AG09309 (cell line): Measurements from ENCODE around the gene KASH5.
A peak's percentile ranks its signal among the peaks of the same experiment; 100 is the strongest.

Experiments used
- DNase-seq: peaks from one replicate; pipeline ENCODE4 v3.0.0-alpha.2; 2010; ENCODE audit warnings: low read depth
- H3K4me3 ChIP-seq: 2 replicates; pipeline ENCODE4 v1.5.1; 2011; ENCODE audit warnings: mild to moderate bottlenecking, low read depth, low read length, moderate library complexity; ENCODE audit not compliant: control insufficient read depth
- TF ChIP-seq, protein P1 (sequence below): IDR thresholded peaks from 2 replicates; pipeline ENCODE4 v1.5.1; 2011; ENCODE audit warnings: mild to moderate bottlenecking, low read depth, low read length, inconsistent platforms; ENCODE audit not compliant: insufficient read depth, control insufficient read depth; ENCODE audit errors: missing control alignments

The KASH5 gene

DNA sequence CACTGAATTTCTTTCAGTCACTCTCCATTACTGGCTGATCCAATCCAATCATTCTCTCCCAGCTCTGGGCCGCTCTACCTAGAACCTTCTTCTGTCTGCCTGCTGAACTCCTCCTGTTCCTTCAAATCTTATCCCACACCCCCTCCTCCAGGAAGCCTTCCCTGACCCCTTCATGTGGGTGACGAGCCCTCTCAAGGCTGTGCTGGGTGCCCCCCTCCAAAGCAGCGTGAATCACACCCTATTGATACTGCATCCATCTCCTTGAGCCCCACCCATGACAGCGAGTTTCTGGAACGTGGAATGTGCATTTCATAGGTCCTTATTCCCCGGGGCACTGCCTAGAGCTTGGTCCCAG, 60.4 kb downstream of the KASH5 start:
- TF ChIP-seq, protein P1, sequence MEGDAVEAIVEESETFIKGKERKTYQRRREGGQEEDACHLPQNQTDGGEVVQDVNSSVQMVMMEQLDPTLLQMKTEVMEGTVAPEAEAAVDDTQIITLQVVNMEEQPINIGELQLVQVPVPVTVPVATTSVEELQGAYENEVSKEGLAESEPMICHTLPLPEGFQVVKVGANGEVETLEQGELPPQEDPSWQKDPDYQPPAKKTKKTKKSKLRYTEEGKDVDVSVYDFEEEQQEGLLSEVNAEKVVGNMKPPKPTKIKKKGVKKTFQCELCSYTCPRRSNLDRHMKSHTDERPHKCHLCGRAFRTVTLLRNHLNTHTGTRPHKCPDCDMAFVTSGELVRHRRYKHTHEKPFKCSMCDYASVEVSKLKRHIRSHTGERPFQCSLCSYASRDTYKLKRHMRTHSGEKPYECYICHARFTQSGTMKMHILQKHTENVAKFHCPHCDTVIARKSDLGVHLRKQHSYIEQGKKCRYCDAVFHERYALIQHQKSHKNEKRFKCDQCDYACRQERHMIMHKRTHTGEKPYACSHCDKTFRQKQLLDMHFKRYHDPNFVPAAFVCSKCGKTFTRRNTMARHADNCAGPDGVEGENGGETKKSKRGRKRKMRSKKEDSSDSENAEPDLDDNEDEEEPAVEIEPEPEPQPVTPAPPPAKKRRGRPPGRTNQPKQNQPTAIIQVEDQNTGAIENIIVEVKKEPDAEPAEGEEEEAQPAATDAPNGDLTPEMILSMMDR = no peak
- no peak overlapping the region for H3K4me3 ChIP-seq
- DNase-seq = no peak

- DNase-seq = no peak
- peak overlapping the region; percentile 95 for H3K4me3 ChIP-seq
- TF ChIP-seq, protein P1 = no peak
Observed at GRCh38 chr19:49450405-49450804, 62.4 kb downstream of the KASH5 start.

- peak within 1 kb of the TSS; percentile 95 for H3K4me3 ChIP-seq
- TF ChIP-seq, protein P1 = peak; percentile 25
- peak; percentile 97 for DNase-seq
Observed at GRCh38 chr19:49451430-49452181, 63.6 kb downstream of the KASH5 start, which contains the start of gene PIH1D1. Gene PIH1D1 (minus strand): TSS chr19:49451814. CDS start chr19:49451574, 240 bp downstream.

- peak; percentile 89 for DNase-seq
- peak within 1 kb of the TSS; percentile 59 for H3K4me3 ChIP-seq
- TF ChIP-seq, protein P1 = no peak
Observed at GRCh38 chr19:49453013-49453756, 65.1 kb downstream of the KASH5 start, which contains the start of gene ALDH16A1. Gene ALDH16A1 (plus strand): TSS chr19:49453225. CDS start chr19:49453332, 107 bp downstream.

- no peak for DNase-seq
- TF ChIP-seq, protein P1 = no peak
- peak overlapping the region; percentile 59 for H3K4me3 ChIP-seq
Observed at GRCh38 chr19:49453757-49454240, 65.8 kb downstream of the KASH5 start.

DNA sequence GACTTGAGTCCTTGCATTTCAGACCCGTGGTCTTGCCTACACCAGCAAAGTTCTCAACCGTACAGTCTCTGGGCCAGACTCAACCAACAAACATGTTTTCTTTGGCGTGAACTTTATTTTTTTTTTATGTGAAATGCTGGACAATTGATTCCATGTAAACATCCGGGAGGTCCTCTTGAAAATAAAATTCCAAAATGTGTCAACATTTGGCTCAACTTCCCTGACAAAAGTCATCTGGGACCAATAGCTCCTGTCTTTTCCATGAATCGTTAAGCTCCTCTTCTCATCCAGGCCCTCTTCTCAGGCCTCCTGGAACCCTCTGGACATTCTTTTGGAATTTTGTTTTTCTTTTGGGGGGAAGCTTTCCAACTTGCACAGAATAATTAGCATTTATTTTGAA, 67.7 kb downstream of the KASH5 start:
- TF ChIP-seq, protein P1 = no peak
- H3K4me3 ChIP-seq = no peak overlapping the region
- DNase-seq = no peak
